NCI-H446 (cell line): ENCODE data around the gene SNRPA.
A peak's percentile ranks its signal among the peaks of the same experiment; 100 is the strongest.
"Not testable (repeated sequence)": the region's sequence is repeated elsewhere in the genome, so short reads cannot be mapped to it uniquely, and the experiment has no call there.

Source experiments
- DNase-seq, 2 experiments: peaks; one replicate each; lab custom pipeline; 2025; lab: John Stamatoyannopoulos, UW

SNRPA gene

GRCh38 chr19:40802300-40803169 lies 51.5 kb downstream of the SNRPA start:
- peak in 1 of 2 experiments; percentile 22 for DNase-seq

DNA sequence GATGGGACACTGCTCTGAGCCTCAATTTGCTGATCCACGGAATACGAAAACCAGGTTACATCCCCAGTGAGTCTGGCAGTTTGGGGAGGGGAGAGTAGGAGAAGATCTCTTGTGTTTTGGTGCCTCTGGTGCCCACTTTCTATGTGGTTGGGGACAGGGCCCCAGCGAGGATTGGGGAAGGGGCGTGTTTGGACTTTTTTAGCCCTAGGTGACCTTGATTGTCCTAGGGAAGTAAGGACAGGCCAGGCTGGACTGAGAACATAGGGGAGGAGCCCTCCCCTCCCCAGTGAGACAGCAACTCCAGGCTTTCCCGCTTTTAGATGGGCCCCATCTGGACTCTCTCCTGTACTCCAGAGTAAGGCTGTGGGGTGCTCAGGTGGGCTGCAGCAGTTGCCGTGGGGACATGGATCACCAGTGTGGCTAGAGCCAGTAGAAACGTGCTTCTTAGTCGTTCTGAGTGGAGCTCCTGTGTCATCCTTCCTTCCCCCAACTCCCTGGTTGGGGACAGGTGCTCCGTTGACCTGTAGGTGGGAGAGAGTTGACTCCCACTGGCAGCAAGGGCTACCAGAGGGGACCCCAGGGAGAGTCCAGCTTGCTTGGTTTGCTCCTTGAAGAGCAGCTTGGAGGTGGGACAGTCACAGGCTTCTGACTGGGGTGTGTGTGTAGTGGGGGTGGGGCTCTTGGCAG lies 52.3 kb downstream of the SNRPA start:
- no peak for DNase-seq

GRCh38 chr19:40803857-40804782 lies 53.1 kb downstream of the SNRPA start:
- no peak for DNase-seq

DNA sequence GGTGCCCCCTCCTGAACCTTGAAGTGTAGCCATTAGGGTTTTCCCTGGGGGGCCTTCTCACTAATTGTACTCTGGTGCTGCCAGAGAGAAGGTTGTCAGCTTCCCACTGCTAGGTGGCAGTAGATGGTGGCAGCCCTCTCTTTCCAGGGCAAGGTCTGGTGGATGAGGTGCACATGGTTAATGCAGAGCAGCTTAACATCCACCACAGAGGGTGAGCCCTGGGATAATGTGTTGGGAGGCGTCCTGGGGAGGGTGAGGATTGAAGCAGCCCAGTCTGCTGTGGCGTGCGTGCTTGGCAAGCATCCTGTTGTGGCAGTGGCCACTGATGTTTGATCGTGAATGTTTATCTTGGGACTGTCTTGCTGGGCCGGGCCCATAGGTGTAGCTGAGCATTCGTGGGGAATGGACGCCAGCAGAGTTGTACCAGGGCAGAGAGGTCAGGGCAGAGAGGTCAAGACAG lies 53.8 kb downstream of the SNRPA start:
- DNase-seq: no peak

DNA sequence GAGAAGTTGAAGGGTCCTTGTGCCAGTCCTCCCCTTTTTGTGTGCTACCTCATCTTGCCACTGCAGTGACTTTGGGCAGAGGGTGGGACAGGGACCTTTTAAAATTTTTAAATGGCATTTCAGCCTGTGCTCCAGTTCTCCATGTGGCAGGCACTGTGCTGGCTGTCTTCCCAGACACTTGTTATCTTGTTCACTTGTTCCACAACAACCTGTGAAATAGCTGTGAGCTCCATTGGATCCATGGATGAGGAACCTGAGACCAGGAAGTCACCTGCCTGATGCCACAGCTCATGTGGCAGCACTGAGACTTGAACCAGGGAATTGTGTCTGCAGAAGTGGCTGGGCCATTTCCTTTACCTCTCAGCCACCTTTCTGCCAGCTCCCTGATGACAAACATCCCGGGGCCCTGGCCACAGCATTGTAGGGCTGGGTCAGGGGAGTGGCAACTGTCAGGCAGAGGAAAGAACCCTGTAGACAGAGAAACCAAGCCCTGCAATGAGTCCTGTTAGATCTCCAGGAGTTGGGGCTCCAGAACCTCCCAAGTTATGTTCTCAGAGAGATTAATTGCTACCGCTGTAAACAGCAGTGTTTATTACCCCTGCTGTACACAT lies 54.4 kb downstream of the SNRPA start:
- DNase-seq: no peak

DNA sequence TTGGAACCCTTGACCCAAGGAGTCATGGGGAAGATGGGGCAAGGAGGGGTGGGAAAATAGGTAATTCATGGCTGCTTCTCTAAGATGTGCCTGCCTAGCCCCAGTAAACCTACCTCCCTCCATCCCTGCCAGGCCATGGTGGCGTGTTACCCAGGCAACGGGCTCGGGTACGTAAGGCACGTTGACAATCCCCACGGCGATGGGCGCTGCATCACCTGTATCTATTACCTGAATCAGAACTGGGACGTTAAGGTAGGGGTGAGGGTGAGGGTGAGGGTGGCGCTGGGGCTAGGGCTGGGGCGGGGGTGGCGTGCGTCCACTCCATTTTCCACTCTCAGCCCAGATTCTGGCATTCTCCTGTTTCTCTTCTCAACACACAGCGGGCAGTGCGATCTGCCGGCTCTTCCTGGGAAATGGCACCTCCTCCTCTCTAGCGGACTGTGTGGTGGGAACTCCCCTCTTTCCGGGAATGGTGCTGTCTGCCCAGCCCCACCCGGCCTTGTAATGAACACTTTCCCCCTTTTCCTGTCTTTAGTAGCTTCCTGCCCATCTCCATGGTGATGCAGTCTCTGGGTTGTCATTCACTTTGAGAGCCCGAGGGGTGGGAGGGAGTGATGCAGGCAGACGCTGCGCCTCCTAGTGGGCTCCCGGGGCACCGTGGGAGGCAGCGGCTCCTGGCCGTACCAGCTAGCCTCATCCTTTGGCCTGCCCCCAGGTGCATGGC lies 55.6 kb downstream of the SNRPA start:
- DNase-seq: peak in 1 of 2 experiments; percentile 21

DNA sequence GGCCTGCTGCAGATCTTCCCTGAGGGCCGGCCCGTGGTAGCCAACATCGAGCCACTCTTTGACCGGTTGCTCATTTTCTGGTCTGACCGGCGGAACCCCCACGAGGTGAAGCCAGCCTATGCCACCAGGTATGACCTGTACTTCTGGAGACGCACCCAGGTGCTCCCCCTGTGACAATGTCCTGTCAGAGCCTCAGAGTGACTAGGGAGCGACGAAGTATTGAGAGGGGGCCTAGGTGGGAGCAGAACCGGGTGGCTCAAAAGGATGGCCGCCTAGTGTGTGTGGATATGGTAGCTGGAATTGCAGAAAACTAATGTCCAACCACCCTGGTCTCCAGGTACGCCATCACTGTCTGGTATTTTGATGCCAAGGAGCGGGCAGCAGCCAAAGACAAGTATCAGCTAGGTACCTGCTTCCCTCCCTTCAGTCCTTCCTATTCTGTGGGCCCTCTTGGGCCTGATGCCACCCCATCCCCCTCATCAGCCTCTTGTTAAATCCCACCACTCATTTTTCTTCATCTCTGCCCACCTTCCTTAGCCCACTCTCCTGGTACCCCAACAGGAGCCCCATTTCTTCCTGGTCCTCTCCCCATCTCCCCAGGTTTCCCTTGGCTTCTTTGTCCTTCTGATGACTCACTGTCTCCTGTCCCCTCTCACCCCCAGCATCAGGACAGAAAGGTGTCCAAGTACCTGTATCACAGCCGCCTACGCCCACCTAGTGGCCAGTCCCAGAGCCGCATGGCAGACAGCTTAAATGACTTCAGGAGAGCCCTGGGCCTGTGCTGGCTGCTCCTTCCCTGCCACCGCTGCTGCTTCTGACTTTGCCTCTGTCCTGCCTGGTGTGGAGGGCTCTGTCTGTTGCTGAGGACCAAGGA lies 56.4 kb downstream of the SNRPA start:
- no peak for DNase-seq

GRCh38 chr19:40808021-40808325 lies 57.0 kb downstream of the SNRPA start:
- no peak for DNase-seq

- no peak for DNase-seq
Measured at GRCh38 chr19:40808497-40808896, 57.5 kb downstream of the SNRPA start.

DNA sequence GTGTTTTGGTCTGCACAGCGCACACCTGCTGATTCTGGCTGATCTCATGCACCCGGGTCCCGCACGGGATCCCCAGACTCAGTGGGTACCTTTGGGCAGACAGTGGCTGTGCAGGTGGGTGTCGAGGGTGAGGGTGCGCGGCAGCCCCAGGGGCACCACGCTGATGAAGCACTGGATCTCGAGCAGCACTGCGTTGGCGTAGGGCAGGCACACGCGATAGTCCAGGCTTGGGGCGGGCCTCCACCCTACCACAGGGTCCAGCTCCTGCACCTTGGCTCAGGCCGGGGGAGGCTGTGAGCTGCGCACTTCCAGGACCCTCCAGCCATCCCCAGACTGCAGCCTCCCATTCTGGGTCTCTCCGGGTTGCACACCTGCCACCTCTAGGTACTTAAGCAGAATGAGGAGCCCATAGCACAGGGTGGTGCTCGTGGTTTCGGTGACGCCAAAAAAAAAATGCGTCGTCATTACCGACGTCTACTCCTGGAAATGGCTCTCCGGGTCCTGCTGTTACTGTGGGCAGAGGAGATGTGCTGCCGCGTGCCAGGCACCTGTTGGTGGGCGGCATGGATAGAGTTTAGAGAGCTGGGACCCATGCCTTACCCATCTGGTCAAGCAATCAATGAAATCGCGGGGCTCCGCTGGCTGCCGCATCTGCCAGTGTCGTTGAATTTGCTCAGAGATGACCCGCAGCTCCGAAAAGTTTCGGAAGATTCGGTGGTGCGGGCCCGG lies 58.5 kb downstream of the SNRPA start:
- DNase-seq: no peak

DNA sequence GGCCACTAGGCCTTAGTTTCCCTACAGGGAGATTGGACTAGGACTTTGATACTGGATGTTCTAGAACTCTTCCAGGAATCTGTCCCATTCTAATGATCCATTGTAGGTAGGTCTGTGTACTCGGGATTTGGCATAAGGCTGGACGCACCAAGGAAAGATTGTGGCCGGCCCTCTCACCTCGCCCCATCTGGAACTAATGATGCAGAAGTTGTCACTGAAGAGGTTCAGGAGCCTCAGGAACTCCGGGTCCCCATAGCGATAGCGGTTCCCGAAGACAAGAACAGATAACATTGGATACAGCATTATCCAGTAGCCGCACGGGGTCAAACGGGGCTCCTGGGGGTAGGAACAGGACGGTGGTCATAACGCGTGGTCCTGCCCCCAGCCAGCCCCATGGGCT lies 59.2 kb downstream of the SNRPA start:
- no peak for DNase-seq

- DNase-seq: not testable (repeated sequence)
Measured at GRCh38 chr19:40810649-40811408, 59.8 kb downstream of the SNRPA start.

DNA sequence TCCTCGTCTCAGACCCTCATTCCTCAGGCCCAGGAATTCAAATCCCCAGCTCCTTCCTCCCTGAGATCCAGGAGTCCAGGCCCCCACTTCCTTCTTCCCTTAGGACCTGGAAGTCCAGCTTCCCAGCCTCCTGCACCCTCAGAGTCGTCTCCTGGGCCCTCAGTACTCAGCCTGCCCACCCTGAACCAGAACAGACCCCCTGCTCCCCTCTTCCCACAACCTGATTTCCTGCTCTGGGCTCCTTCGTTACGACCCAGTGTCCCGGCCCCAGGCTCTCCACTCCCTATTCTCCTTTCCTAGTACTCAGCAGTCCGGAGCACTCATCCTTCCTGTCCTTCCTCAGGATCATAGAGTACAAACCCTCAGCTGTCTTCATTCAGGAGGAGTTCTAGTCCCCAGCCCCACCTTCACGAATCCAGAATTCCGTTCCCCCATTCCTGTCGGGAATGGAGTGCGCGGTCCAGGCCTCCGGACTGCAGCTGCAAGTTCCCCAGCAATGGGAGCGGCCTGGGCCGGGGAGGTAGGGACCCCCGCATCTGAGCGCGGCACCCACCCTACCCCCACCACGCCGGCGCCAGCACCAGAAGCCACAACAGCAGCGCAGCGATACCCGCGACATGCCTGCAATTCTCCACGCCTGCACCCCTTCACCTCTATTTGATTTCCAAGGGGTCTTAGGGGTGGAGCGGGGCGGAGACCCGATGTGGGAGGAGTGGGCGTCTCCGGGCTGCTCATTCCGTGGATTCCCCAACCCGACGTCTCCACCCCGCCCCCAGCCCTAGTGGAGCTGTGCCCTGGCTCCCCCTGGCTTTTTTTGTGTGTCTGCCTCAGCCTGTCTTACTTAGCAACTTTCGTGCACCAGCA lies 60.7 kb downstream of the SNRPA start:
- no peak for DNase-seq

- DNase-seq: not testable (repeated sequence)
Measured at GRCh38 chr19:40812571-40812970, 61.6 kb downstream of the SNRPA start.

DNA sequence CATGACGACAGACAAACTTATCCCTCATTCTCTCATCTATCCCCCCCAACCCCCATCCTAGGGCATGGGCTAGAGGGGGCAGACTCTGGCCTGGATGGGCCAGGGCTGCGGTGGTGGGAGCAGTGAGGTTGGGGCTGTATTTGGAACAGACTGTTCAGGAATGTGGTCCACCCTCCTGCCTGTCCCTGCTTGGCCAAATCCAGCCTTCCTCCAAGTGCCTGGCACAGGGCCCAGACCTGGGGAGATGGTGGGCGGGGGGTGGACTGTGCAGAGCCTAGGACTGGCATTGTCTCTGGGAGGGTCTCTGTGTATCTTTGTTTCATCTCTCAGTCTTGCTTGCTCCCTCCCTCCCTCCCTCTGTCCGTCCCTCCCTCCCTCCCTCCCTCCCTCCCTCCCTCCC lies 62.2 kb downstream of the SNRPA start:
- no peak for DNase-seq
